ENCODE results near the gene HAL. TPM values are rescaled to one million over a fixed set of nuclear protein-coding genes. Genes with fewer than 3 reads are reported as not detected.
A peak's percentile ranks its signal among the peaks of the same experiment; 100 is the strongest.

Gene HAL
- total and polyA plus RNA-seq, 2 of the 13 experiments (the other 11 are each of a cell fraction or from before 2014, with no cell fraction given): 0.89 to 37.8 TPM

- peak; percentile 36; the same call in 1 of the 2 replicates for TF ChIP-seq ZSCAN9 (CRISPR knock-in tag; IDR thresholded peaks at IDR 0.05; ENCODE audit: borderline replicate concordance)
- TF ChIP-seq HNRNPL (IDR thresholded peaks at IDR 0.05; ENCODE audit: low read depth, low read length): no peak
- TF ChIP-seq ZNF724P (CRISPR knock-in tag; IDR thresholded peaks at IDR 0.05; ENCODE audit: borderline replicate concordance): no peak
- peak; percentile 78; the same call in 1 of the 2 replicates for TF ChIP-seq ZNF33A (CRISPR knock-in tag; IDR thresholded peaks at IDR 0.05; ENCODE audit: borderline replicate concordance)
- TF ChIP-seq, protein P1, sequence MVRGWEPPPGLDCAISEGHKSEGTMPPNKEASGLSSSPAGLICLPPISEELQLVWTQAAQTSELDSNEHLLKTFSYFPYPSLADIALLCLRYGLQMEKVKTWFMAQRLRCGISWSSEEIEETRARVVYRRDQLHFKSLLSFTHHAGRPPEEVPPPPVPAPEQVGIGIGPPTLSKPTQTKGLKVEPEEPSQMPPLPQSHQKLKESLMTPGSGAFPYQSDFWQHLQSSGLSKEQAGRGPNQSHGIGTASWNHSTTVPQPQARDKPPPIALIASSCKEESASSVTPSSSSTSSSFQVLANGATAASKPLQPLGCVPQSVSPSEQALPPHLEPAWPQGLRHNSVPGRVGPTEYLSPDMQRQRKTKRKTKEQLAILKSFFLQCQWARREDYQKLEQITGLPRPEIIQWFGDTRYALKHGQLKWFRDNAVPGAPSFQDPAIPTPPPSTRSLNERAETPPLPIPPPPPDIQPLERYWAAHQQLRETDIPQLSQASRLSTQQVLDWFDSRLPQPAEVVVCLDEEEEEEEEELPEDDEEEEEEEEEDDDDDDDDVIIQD (CRISPR knock-in tag; IDR thresholded peaks at IDR 0.05; ENCODE audit: low read depth): peak; percentile 58; the same call in 1 of the 2 replicates
- TF ChIP-seq GFI1 (CRISPR knock-in tag; IDR thresholded peaks at IDR 0.05; ENCODE audit: borderline replicate concordance): peak; percentile 92
- peak; percentile 89 for TF ChIP-seq SALL1 (CRISPR knock-in tag; IDR thresholded peaks at IDR 0.05)
- TF ChIP-seq REST (IDR thresholded peaks at IDR 0.05; ENCODE audit: borderline replicate concordance in 1 of 2, low read depth in 1 of 2, low read length in 2 of 2): no peak; a peak in 1 of 4 replicates
- TF ChIP-seq STAT6 (CRISPR knock-in tag; IDR thresholded peaks at IDR 0.05; ENCODE audit: borderline replicate concordance): peak; percentile 58; the same call in 1 of the 2 replicates
- TF ChIP-seq ZMYM4 (CRISPR knock-in tag; IDR thresholded peaks at IDR 0.05): peak; percentile 75
- peak; percentile 62 for TF ChIP-seq MIXL1 (CRISPR knock-in tag; IDR thresholded peaks at IDR 0.05)
- TF ChIP-seq ZNF652 (CRISPR knock-in tag; IDR thresholded peaks at IDR 0.05; ENCODE audit: borderline replicate concordance, low read depth): peak; percentile 52; the same call in 1 of the 2 replicates
- peak; percentile 35; the same call in 1 of the 2 replicates for TF ChIP-seq TBX3 (IDR thresholded peaks at IDR 0.05; ENCODE audit: borderline replicate concordance)
- TF ChIP-seq CENPBD1 (CRISPR knock-in tag; IDR thresholded peaks at IDR 0.05; ENCODE audit: borderline replicate concordance, low read depth): no peak
- no peak for TF ChIP-seq SRY (CRISPR knock-in tag; IDR thresholded peaks at IDR 0.05)
- TF ChIP-seq CHD4 (IDR thresholded peaks at IDR 0.05; ENCODE audit: borderline replicate concordance, low read length): peak; percentile 41; the same call in 1 of the 2 replicates
- TF ChIP-seq ZFP37 (CRISPR knock-in tag; IDR thresholded peaks at IDR 0.05; ENCODE audit: borderline replicate concordance): peak; percentile 82; the same call in 1 of the 2 replicates
- no peak; the same call in 1 of the 2 replicates for TF ChIP-seq ZNF691 (CRISPR knock-in tag; IDR thresholded peaks at IDR 0.05; ENCODE audit: borderline replicate concordance, low read depth)
Observed at GRCh38 chr12:95966287-95966870, 29.8 kb downstream of the HAL start (continued).
